Renal cortical epithelial cell (primary cell): ENCODE measurements around the gene NEDD9. TPM values are rescaled to one million over a fixed set of nuclear protein-coding genes. Genes with fewer than 3 reads are reported as not detected.

Experiments
- DNase-seq: peaks from one replicate; pipeline ENCODE4 v3.0.0-alpha.2; 2011; ENCODE audit warnings: low read depth
- total RNA-seq: library from RNA; depleted of rRNA; stranded (reverse); fragments of >200 nt; gene quantifications from 2 replicates; pipeline ENCODE4 v1.2.3, GENCODE V29; 2014

NEDD9 gene, protein sequence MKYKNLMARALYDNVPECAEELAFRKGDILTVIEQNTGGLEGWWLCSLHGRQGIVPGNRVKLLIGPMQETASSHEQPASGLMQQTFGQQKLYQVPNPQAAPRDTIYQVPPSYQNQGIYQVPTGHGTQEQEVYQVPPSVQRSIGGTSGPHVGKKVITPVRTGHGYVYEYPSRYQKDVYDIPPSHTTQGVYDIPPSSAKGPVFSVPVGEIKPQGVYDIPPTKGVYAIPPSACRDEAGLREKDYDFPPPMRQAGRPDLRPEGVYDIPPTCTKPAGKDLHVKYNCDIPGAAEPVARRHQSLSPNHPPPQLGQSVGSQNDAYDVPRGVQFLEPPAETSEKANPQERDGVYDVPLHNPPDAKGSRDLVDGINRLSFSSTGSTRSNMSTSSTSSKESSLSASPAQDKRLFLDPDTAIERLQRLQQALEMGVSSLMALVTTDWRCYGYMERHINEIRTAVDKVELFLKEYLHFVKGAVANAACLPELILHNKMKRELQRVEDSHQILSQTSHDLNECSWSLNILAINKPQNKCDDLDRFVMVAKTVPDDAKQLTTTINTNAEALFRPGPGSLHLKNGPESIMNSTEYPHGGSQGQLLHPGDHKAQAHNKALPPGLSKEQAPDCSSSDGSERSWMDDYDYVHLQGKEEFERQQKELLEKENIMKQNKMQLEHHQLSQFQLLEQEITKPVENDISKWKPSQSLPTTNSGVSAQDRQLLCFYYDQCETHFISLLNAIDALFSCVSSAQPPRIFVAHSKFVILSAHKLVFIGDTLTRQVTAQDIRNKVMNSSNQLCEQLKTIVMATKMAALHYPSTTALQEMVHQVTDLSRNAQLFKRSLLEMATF
- total RNA-seq, result 86.7 and 131 TPM in 2 replicates

- peak; percentile 94 for DNase-seq
Measured at GRCh38 chr6:11232193-11232769, at the start of gene NEDD9. Gene NEDD9 (minus strand): TSS chr6:11232668. CDS start chr6:11232515, 153 bp downstream.

DNA sequence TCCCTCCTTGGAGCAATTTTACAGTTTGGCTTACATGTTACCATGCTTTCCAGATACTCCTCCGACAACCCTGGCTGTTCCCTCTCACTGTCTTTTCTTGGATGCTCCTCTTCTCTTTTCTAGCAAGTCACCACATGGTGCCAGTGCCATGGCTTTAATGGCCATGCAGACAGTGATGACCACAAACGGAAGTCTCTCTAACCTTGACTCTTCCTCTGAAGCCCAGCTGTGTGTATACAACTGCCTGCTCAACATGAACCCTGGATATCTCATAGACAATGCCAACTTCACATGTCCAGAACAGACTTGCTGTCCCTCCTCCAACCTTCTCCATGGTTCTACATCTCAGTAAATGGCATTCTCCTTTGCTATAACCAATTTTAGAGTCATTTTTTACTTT lies 49.8 kb upstream of the NEDD9 start:
- no peak for DNase-seq

- DNase-seq, result no peak
Measured at GRCh38 chr6:11280394-11280793, 47.9 kb upstream of the NEDD9 start.

- DNase-seq, result no peak
Measured at GRCh38 chr6:11279284-11279689, 46.8 kb upstream of the NEDD9 start.

- no peak for DNase-seq
Measured at GRCh38 chr6:11278207-11278559, 45.7 kb upstream of the NEDD9 start.

DNA sequence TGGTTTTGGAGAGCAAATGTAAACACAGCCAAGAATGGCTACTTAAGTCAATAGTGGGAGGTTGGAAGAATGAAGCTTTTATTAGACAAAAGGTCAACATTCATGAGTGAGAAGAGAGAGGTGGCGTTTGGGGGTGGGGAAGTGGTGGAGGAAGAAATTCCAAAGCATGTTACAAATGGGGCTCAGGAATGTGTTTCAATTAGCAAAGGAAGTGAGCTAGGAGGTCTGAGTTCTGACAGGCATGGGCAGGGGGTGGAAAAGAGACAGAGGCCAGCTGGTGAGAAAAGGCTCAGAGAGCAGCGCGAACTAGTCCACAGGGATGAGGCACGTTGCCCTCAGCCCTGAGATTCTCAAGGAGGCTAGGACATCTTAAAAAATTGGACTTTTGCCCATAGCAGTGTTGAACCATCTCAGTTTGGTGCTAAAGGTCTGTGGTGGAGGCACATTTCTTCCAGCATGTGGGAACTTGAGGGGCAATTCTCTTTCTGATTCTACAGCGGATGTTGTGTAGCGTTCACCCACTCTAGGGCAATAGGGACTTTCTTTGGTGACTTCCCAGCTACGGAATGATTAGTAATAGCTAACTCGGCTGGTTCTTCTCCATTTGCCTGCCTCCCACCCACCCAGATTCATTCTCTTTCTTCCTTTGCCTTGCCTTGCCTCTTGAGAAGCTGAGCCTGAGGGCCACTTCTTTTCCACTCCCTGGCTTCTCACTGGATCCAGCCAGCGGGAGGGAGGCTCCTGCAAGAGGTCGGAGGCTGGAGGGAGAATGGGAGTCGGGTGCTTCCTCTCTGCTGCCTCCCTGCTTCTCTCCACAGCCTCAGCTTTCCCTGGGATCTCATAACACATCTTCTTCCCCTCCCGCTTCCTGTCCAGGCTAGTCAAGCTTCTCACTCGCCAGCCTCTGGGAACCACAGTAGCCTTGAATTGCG lies 45.1 kb upstream of the NEDD9 start:
- DNase-seq, result peak; percentile 95

DNA sequence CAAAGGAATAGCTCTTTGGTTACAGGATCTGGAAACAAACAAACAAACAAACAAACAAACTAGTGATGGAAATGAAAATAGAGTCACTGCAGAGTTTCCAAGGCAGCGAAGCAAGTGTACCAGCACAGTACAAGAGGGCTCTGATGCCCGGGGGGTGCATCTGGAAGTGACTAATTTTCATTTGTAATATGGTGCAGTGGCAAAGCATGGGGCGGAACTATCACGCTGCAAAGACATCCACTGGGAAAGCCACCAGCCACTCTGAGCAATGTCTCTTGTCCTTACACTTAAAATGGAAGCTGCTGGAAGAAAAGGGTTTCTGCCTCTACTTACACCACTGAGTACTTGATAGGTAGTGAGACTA lies 44.4 kb upstream of the NEDD9 start:
- no peak for DNase-seq

GRCh38 chr6:11276228-11276627 lies 43.8 kb upstream of the NEDD9 start:
- no peak for DNase-seq

- peak; percentile 99 for DNase-seq
Measured at GRCh38 chr6:11275598-11275997, 43.1 kb upstream of the NEDD9 start.

- DNase-seq, result no peak
Measured at GRCh38 chr6:11273406-11274065, 41.1 kb upstream of the NEDD9 start.

DNA sequence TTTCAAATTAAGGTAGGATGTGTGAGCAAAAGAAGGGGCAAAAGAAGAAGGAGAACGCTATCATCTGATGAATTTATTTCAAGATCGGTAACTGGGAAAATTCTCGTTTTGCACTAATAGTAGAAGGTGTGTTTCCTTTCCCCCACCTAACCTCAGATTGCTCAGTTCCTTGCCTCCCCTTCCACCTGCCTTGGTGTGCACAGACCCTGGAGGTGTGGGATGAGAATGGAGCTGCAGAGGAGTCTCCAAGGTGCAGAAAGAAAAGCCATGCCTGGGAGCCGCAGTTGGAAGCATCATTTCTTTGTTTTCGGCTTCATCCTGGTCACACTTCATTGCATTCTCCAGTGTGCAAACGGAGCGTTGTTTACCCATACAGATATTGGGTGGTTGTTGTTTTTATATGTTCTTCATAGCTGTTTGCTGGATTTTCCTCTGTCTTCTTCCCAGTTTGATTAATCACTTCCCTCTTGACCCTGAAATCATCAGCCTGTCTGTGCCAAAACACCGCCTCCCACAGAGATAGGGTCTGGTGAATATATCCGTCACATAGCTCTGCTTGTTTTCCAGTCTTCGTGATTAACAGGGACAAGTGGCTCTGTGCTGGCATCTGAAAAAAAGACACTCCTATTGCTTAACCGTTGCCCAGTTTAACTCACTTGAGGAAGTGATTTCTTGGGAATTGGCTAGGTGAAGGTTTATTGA lies 40.2 kb upstream of the NEDD9 start:
- DNase-seq, result peak; percentile 62

DNA sequence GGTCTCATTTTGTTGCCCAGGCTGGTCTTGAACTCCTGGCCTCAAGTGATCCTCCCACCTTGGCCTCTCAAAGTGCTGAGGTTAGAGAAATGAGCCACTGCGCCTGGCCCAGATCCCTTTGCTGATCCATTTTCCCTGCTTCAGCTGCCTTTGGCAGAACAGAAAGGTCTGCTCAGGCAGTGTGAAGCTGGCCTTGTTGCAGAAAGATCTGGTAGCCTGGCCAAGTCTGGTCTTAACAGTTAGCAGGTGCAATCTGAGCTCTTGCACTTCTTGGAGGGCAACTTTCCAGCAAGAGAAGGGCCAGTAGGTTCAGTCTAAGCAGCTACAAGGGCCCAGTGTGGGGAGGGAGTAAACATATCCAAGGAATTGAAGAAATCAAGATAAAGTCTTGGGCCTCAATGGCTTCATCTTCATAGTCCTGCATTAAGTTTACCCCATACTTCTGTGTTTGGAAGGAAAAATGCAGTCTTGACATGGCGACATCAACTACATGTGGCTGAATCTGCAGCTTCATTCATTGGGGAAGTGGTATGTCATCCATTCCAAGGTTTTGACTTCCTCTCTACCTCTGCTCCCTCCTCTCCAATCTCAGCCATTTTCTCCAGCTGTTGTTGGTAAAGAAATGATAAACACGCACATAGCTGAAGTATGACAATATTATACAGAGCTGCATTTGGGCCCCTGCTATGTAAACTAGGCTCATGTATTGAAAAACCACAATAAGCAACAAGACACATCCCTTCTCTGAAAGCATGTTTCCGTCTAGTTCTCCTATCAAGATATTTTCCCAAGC lies 39.0 kb upstream of the NEDD9 start:
- DNase-seq, result no peak

- peak; percentile 46 for DNase-seq
Measured at GRCh38 chr6:11270030-11271027, 37.9 kb upstream of the NEDD9 start.

- DNase-seq, result no peak
Measured at GRCh38 chr6:11268978-11269377, 36.5 kb upstream of the NEDD9 start.

GRCh38 chr6:11266926-11267325 lies 34.5 kb upstream of the NEDD9 start:
- no peak for DNase-seq

- no peak for DNase-seq
Measured at GRCh38 chr6:11265932-11266331, 33.5 kb upstream of the NEDD9 start.

- no peak for DNase-seq
Measured at GRCh38 chr6:11264100-11264499, 31.6 kb upstream of the NEDD9 start.

GRCh38 chr6:11263291-11263775 lies 30.9 kb upstream of the NEDD9 start:
- peak; percentile 93 for DNase-seq
